WERI-Rb-1 (cell line): Measurements from ENCODE around the gene TCF12.

Source experiments
- DNase-seq: peaks from one replicate; pipeline ENCODE4 v3.0.0-alpha.2; 2020
- H3K27ac ChIP-seq: fragments of 250-450 bp; sonication (Bioruptor Pico); 2 replicates; pipeline ENCODE4 v1.5.1; 2020; ENCODE audit warnings: mild to moderate bottlenecking, moderate library complexity
- H3K27me3 ChIP-seq: fragments of 250-450 bp; sonication (Bioruptor Pico); 2 replicates; pipeline ENCODE4 v1.5.1; 2021; ENCODE audit warnings: mild to moderate bottlenecking, low read depth, moderate library complexity; ENCODE audit not compliant: insufficient read depth, severe bottlenecking
- H3K36me3 ChIP-seq: fragments of 250-450 bp; sonication (Bioruptor Pico); 2 replicates; pipeline ENCODE4 v1.5.1; 2020; ENCODE audit warnings: mild to moderate bottlenecking, moderate library complexity
- H3K4me3 ChIP-seq: 2 replicates; pipeline ENCODE4 v1.5.1; 2011; ENCODE audit warnings: low read depth, mild to moderate bottlenecking, control low read depth, low read length
- H3K9me3 ChIP-seq: fragments of 250-450 bp; sonication (Bioruptor Pico); 2 replicates; pipeline ENCODE4 v1.5.1; 2021; ENCODE audit warnings: mild to moderate bottlenecking, moderate library complexity; ENCODE audit not compliant: severe bottlenecking
- TF ChIP-seq, protein P1 (sequence below): IDR thresholded peaks from 2 replicates; pipeline ENCODE4 v1.5.1; 2011; ENCODE audit warnings: low read depth, mild to moderate bottlenecking, control low read depth, inconsistent platforms, low read length

The TCF12 gene

DNA sequence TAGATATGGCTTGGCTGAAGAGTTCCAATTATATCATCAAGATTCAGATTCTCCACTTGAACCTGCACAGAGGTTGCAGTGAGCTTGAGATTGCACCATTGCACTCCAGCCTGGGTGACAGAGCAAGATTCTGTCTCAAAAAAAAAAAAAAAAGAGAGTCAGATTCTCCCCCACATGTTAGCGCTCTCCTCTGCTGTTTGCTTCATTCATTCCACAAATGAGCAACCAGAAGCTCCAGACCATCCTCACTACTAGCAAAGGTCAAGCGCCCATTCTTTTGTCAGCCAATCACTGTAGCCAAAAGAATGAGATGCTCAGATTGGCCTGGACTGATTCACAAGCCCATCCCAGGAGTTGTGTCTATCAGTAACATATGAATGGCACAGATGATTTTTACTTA is 28.4 kb upstream of the TCF12 start:
- no peak overlapping the region for H3K4me3 ChIP-seq
- no peaks in the 10 kb centered on the region for H3K9me3 ChIP-seq
- no peaks in the 10 kb centered on the region for H3K27me3 ChIP-seq
- TF ChIP-seq, protein P1, sequence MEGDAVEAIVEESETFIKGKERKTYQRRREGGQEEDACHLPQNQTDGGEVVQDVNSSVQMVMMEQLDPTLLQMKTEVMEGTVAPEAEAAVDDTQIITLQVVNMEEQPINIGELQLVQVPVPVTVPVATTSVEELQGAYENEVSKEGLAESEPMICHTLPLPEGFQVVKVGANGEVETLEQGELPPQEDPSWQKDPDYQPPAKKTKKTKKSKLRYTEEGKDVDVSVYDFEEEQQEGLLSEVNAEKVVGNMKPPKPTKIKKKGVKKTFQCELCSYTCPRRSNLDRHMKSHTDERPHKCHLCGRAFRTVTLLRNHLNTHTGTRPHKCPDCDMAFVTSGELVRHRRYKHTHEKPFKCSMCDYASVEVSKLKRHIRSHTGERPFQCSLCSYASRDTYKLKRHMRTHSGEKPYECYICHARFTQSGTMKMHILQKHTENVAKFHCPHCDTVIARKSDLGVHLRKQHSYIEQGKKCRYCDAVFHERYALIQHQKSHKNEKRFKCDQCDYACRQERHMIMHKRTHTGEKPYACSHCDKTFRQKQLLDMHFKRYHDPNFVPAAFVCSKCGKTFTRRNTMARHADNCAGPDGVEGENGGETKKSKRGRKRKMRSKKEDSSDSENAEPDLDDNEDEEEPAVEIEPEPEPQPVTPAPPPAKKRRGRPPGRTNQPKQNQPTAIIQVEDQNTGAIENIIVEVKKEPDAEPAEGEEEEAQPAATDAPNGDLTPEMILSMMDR = no peak
- H3K27ac ChIP-seq = no peak overlapping the region
- DNase-seq = no peak
- no peaks in the 10 kb centered on the region for H3K36me3 ChIP-seq

DNA sequence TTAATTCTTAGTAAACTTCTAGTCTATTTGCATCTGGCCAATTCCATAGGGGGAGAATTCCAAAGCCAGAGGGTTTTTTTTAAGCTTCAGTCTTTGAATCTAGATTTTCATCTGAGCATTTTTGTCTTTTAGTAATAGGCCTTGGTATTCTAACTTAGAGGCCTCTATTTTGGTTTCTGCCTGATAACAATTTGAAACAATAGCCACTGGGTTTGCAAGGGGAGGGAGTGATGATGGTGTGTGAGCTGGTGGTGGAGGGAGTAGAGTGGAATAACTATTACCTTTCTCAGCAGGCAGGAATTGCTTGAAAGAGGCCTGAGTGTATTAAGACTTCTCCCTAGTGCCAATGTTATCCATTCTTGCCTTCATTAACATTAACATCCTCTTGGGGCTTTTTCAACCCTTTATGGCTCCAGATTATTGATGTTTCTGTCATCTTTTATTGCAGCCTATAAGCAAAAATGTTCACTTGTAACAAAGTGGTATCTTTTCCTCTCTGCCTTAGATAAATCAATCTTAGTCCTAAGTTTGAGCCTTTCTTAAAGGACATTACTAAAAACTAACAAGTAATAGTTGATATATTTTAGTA is 26.5 kb upstream of the TCF12 start:
- no peaks in the 10 kb centered on the region for H3K9me3 ChIP-seq
- H3K36me3 ChIP-seq = no peaks in the 10 kb centered on the region
- DNase-seq = no peak
- TF ChIP-seq, protein P1 = no peak
- H3K4me3 ChIP-seq = no peak overlapping the region
- H3K27me3 ChIP-seq = no peaks in the 10 kb centered on the region
- H3K27ac ChIP-seq = no peak overlapping the region

DNA sequence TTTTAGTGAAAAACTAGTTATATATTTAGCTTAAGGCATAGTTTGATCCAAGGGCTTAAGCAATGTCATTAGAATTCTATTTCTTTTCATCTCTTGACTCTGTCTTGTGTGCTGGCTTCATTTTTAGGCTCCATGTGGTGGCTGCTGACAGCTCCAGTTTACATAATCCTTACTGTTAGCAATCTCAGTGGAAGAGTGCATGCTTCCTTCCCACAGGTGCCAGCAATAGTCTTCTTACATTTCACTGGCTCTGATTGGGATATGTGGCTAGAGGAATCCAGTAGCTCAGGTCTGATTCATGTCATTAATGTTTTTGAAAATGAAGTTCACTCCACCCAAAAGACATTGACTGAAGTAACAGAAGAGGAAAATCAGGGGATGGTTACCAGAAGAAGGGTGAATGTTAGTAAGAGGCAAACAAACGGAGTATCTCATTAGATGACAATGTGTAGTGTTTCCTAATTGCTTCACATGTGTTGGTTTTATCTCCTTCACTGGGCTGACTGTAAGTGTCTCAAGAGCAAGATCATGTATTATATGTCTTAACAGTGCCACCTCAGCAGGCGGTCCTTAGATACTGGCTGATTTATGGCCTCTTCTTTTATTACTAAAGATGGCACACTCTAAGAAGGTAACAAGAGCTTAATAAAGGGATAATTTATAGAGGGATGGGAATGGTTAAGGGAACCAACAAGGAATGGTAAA is 25.6 kb upstream of the TCF12 start:
- no peaks in the 10 kb centered on the region for H3K36me3 ChIP-seq
- no peak overlapping the region for H3K4me3 ChIP-seq
- TF ChIP-seq, protein P1 = no peak
- H3K27me3 ChIP-seq = no peaks in the 10 kb centered on the region
- no peaks in the 10 kb centered on the region for H3K9me3 ChIP-seq
- no peak for DNase-seq
- H3K27ac ChIP-seq = no peak overlapping the region

DNA sequence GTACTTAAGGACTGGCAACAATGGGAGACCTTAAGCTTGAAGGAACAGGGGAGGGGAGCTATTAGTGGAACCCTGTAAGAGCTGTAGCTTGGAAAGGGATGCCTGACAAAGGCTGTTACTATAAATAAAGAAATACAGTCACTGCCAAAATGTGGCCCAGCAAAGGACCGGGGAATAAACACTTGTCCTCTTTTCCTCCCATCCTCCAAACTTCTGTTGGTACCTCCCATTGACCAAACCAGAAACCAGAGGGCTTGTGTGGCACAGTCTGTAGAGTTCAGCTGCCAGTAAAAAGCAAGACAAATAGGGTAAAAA is 25.1 kb upstream of the TCF12 start:
- H3K27me3 ChIP-seq = no peaks in the 10 kb centered on the region
- no peak overlapping the region for H3K27ac ChIP-seq
- H3K4me3 ChIP-seq = no peak overlapping the region
- TF ChIP-seq, protein P1 = no peak
- no peaks in the 10 kb centered on the region for H3K9me3 ChIP-seq
- DNase-seq = no peak
- no peaks in the 10 kb centered on the region for H3K36me3 ChIP-seq

DNA sequence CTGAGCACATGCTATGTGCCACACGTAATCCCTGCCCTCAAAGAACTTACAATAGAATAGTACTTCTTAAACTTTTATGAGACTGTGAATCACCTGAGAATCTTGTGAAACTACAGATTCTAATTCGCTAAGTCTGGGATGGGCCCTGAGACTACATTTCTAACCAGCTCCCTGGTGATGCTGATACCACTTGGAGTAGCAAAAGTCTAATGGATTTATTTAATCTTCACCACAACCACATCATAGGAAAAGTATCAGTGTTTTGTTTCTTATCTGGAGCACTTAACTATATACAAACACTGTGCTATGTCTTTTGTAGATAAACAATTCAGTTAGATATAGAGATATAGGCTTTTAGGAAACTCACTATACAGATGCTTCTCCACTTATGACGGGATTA is 23.8 kb upstream of the TCF12 start:
- no peaks in the 10 kb centered on the region for H3K36me3 ChIP-seq
- no peaks in the 10 kb centered on the region for H3K27me3 ChIP-seq
- no peak overlapping the region for H3K4me3 ChIP-seq
- TF ChIP-seq, protein P1 = no peak
- DNase-seq = no peak
- no peak overlapping the region for H3K27ac ChIP-seq
- H3K9me3 ChIP-seq = no peaks in the 10 kb centered on the region

DNA sequence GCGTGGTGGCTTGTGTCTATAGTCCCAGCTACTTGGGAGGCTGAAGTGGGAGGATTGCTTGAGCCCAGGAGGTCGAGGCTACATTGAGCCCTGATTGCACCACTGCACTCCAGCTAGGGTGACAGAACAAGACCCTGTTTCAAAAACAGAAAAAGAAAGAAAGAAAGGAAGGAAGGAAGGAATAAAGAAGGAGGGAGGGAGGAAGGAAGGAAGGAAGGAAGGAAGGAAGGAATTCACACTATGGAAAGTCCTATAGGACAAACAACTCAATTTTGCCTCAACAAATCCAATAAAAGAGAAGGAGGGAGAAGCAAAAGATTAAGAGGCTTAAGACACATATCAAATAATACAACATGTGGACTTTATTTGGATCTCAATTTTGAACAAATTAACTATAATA is 16.5 kb upstream of the TCF12 start:
- no peak for DNase-seq
- Histone ChIP-seq H3K27me3 (no peaks in the 10 kb centered on the region), H3K36me3 (no peaks in the 10 kb centered on the region), H3K27ac (no peak overlapping the region), H3K9me3 (peaks cover 2% of the 10 kb centered on the region), H3K4me3 (no peak overlapping the region)
- TF ChIP-seq, protein P1 = no peak
